ENCODE data around the gene OSGIN1. TPM values are rescaled to one million over a fixed set of nuclear protein-coding genes. Genes with fewer than 3 reads are reported as not detected.

The OSGIN1 gene
- total RNA-seq, 3 donors from 2014 or later: 0.63 to 1.9 (median 0.92) TPM

- no peak for DNase-seq
- H3K27me3 Mint-ChIP-seq (ENCODE audit: low read depth): no peaks in the 10 kb centered on the region
- H3K36me3 Mint-ChIP-seq (ENCODE audit: insufficient read depth): peaks cover 30% of the 10 kb centered on the region
- ATAC-seq: no peak
- H3K4me1 Mint-ChIP-seq (ENCODE audit: low read depth): no peaks in the 10 kb centered on the region
- H3K9me3 Mint-ChIP-seq: no peaks in the 10 kb centered on the region
- H3K4me3 Mint-ChIP-seq: no peak overlapping the region
Observed at GRCh38 chr16:83920894-83921491, 32.0 kb upstream of the OSGIN1 start.

- Mint-ChIP-seq H3K9me3 (no peaks in the 10 kb centered on the region), H3K27me3 (ENCODE audit: low read depth) (no peaks in the 10 kb centered on the region), H3K4me1 (ENCODE audit: low read depth) (peaks cover 2% of the 10 kb centered on the region), H3K4me3 (no peak overlapping the region), H3K36me3 (ENCODE audit: insufficient read depth) (peaks cover 15% of the 10 kb centered on the region)
- ATAC-seq: no peak
- no peak for DNase-seq
Observed at GRCh38 chr16:83923581-83924365, 29.3 kb upstream of the OSGIN1 start.

- DNase-seq (no peak), ATAC-seq (no peak)
- H3K36me3 Mint-ChIP-seq (ENCODE audit: insufficient read depth): peaks cover 6% of the 10 kb centered on the region
- H3K27me3 Mint-ChIP-seq (ENCODE audit: low read depth): no peaks in the 10 kb centered on the region
- H3K4me1 Mint-ChIP-seq (ENCODE audit: low read depth): peaks cover 2% of the 10 kb centered on the region
- no peak overlapping the region for H3K4me3 Mint-ChIP-seq
- no peaks in the 10 kb centered on the region for H3K9me3 Mint-ChIP-seq
Observed at GRCh38 chr16:83924686-83925085, 28.4 kb upstream of the OSGIN1 start.

- H3K36me3 Mint-ChIP-seq (ENCODE audit: insufficient read depth): peaks cover 3% of the 10 kb centered on the region
- peaks cover 2% of the 10 kb centered on the region for H3K4me1 Mint-ChIP-seq (ENCODE audit: low read depth)
- ATAC-seq (no peak), DNase-seq (no peak)
- no peaks in the 10 kb centered on the region for H3K27me3 Mint-ChIP-seq (ENCODE audit: low read depth)
- no peak overlapping the region for H3K4me3 Mint-ChIP-seq
- H3K9me3 Mint-ChIP-seq: no peaks in the 10 kb centered on the region
Observed at GRCh38 chr16:83925095-83925905, 27.7 kb upstream of the OSGIN1 start.

GRCh38 chr16:83925957-83926725 lies 26.9 kb upstream of the OSGIN1 start:
- DNase-seq: no peak
- Mint-ChIP-seq H3K27me3 (ENCODE audit: low read depth) (no peaks in the 10 kb centered on the region), H3K4me1 (ENCODE audit: low read depth) (peaks cover 2% of the 10 kb centered on the region), H3K4me3 (no peak overlapping the region), H3K36me3 (ENCODE audit: insufficient read depth) (no peaks in the 10 kb centered on the region), H3K9me3 (no peaks in the 10 kb centered on the region)
- no peak for ATAC-seq

- H3K27me3 Mint-ChIP-seq (ENCODE audit: low read depth): no peaks in the 10 kb centered on the region
- no peaks in the 10 kb centered on the region for H3K9me3 Mint-ChIP-seq
Observed at GRCh38 chr16:83926726-83927397, 26.2 kb upstream of the OSGIN1 start.

GRCh38 chr16:83928341-83929055 lies 24.5 kb upstream of the OSGIN1 start:
- Mint-ChIP-seq H3K27me3 (ENCODE audit: low read depth) (no peaks in the 10 kb centered on the region), H3K4me3 (no peak overlapping the region), H3K4me1 (ENCODE audit: low read depth) (peaks cover 2% of the 10 kb centered on the region), H3K9me3 (no peaks in the 10 kb centered on the region), H3K36me3 (ENCODE audit: insufficient read depth) (no peaks in the 10 kb centered on the region)
- ATAC-seq (no peak), DNase-seq (no peak)

More at GRCh38 chr16:83926726-83927397, 26.2 kb upstream of the OSGIN1 start:
- ATAC-seq (peak; percentile 82 to 86), DNase-seq (peak; percentile 50)
- H3K36me3 Mint-ChIP-seq (ENCODE audit: insufficient read depth): no peaks in the 10 kb centered on the region
- H3K4me3 Mint-ChIP-seq: no peak overlapping the region
- H3K4me1 Mint-ChIP-seq (ENCODE audit: low read depth): peaks cover 2% of the 10 kb centered on the region

GRCh38 chr16:83929811-83930555 lies 23.1 kb upstream of the OSGIN1 start:
- H3K27me3 Mint-ChIP-seq (ENCODE audit: low read depth): no peaks in the 10 kb centered on the region
- H3K9me3 Mint-ChIP-seq: no peaks in the 10 kb centered on the region
- H3K4me1 Mint-ChIP-seq (ENCODE audit: low read depth): peaks cover 2% of the 10 kb centered on the region
- no peaks in the 10 kb centered on the region for H3K36me3 Mint-ChIP-seq (ENCODE audit: insufficient read depth)
- H3K4me3 Mint-ChIP-seq: no peak overlapping the region
- no peak for ATAC-seq
- no peak for DNase-seq

- Mint-ChIP-seq H3K4me1 (ENCODE audit: low read depth) (peaks cover 2% of the 10 kb centered on the region), H3K27me3 (ENCODE audit: low read depth) (no peaks in the 10 kb centered on the region), H3K36me3 (ENCODE audit: insufficient read depth) (no peaks in the 10 kb centered on the region), H3K4me3 (no peak overlapping the region), H3K9me3 (no peaks in the 10 kb centered on the region)
- no peak for DNase-seq
- ATAC-seq: no peak
Observed at GRCh38 chr16:83930730-83931500, 22.1 kb upstream of the OSGIN1 start.

GRCh38 chr16:83931556-83931955 lies 21.5 kb upstream of the OSGIN1 start:
- ATAC-seq (no peak), DNase-seq (no peak)
- Mint-ChIP-seq H3K36me3 (ENCODE audit: insufficient read depth) (no peaks in the 10 kb centered on the region), H3K4me3 (no peak overlapping the region), H3K9me3 (no peaks in the 10 kb centered on the region), H3K27me3 (ENCODE audit: low read depth) (no peaks in the 10 kb centered on the region), H3K4me1 (ENCODE audit: low read depth) (peaks cover 1% of the 10 kb centered on the region)

GRCh38 chr16:83932304-83932703 lies 20.7 kb upstream of the OSGIN1 start:
- no peak for ATAC-seq
- Mint-ChIP-seq H3K9me3 (no peaks in the 10 kb centered on the region), H3K36me3 (ENCODE audit: insufficient read depth) (no peaks in the 10 kb centered on the region)

GRCh38 chr16:83932955-83933673 lies 19.9 kb upstream of the OSGIN1 start:
- Mint-ChIP-seq H3K9me3 (no peaks in the 10 kb centered on the region), H3K4me1 (ENCODE audit: low read depth) (no peaks in the 10 kb centered on the region), H3K36me3 (ENCODE audit: insufficient read depth) (no peaks in the 10 kb centered on the region), H3K27me3 (ENCODE audit: low read depth) (no peaks in the 10 kb centered on the region), H3K4me3 (no peak overlapping the region)
- ATAC-seq (no peak), DNase-seq (no peak)

More at GRCh38 chr16:83932304-83932703, 20.7 kb upstream of the OSGIN1 start:
- no peak overlapping the region for H3K4me3 Mint-ChIP-seq
- H3K4me1 Mint-ChIP-seq (ENCODE audit: low read depth): no peaks in the 10 kb centered on the region
- DNase-seq: no peak
- H3K27me3 Mint-ChIP-seq (ENCODE audit: low read depth): no peaks in the 10 kb centered on the region

Measured in activated T-cell treated with anti-CD3 and anti-CD28 coated beads, Interleukin-2, amount 50 U/mL, for 4 hours (primary cell).